Gastrocnemius medialis (tissue), 4 donors: ENCODE data around the gene STRBP.

ENCODE experiments used
- POLR2A ChIP-seq, 2 donors: fragments of 450-650 bp; IDR thresholded peaks; one replicate each; pipeline ENCODE4 v1.6.1; 2017; ENCODE audit warnings: antibody characterized with exemption in 2 of 2, mild to moderate bottlenecking in 2 of 2, moderate library complexity in 2 of 2
- TF ChIP-seq, protein P1 (sequence below), 5 experiments: fragments of 450-650 bp in 3 of 5; fragments of 200-600 bp in 2 of 5; sonication (generic) in 2 of 5; IDR thresholded peaks in 4 of 5; conservative IDR thresholded peaks in 1 of 5; 1 replicate in 4 of 5; 2 replicates in 1 of 5; pipeline ENCODE4 v1.5.1; 2016 to 2019; ENCODE audit warnings: antibody characterized with exemption in 5 of 5, mild to moderate bottlenecking in 3 of 5, moderate library complexity in 3 of 5

DNA sequence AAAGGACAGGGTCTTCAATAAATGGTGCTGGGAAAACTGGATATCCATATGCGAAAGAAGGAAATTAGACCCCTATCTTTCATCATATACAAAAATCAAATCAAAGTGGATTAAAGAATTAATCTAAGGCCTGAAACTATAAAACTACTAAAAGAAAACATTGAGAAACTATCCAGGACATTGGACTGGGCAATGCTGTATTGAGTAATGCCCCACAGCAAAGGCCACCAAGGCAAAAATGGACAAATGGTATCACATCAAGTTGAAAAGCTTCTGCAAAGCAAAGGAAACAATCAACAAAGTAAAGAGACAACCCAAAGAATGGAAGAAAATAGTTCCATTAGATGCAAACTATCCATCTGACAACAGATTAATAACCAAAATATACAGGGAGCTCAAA, 72.3 kb downstream of the STRBP start:
- TF ChIP-seq, protein P1, sequence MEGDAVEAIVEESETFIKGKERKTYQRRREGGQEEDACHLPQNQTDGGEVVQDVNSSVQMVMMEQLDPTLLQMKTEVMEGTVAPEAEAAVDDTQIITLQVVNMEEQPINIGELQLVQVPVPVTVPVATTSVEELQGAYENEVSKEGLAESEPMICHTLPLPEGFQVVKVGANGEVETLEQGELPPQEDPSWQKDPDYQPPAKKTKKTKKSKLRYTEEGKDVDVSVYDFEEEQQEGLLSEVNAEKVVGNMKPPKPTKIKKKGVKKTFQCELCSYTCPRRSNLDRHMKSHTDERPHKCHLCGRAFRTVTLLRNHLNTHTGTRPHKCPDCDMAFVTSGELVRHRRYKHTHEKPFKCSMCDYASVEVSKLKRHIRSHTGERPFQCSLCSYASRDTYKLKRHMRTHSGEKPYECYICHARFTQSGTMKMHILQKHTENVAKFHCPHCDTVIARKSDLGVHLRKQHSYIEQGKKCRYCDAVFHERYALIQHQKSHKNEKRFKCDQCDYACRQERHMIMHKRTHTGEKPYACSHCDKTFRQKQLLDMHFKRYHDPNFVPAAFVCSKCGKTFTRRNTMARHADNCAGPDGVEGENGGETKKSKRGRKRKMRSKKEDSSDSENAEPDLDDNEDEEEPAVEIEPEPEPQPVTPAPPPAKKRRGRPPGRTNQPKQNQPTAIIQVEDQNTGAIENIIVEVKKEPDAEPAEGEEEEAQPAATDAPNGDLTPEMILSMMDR (IDR thresholded peaks at IDR 0.05 in 4 of 5, conservative IDR thresholded peaks at IDR 0.05 in 1 of 5): no peak
- no peak for TF ChIP-seq POLR2A (IDR thresholded peaks at IDR 0.05)
